ENCODE measurements around the gene ELAC1. TPM values are rescaled to one million over a fixed set of nuclear protein-coding genes. Genes with fewer than 3 reads are reported as not detected.

Gene ELAC1, protein sequence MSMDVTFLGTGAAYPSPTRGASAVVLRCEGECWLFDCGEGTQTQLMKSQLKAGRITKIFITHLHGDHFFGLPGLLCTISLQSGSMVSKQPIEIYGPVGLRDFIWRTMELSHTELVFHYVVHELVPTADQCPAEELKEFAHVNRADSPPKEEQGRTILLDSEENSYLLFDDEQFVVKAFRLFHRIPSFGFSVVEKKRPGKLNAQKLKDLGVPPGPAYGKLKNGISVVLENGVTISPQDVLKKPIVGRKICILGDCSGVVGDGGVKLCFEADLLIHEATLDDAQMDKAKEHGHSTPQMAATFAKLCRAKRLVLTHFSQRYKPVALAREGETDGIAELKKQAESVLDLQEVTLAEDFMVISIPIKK
- total RNA-seq (8.5 TPM), polyA plus RNA-seq (11.7 TPM)
- long read RNA-seq, donor 1, partial matches to known transcripts = 0 of 2 reads
- long read RNA-seq, donor 1, other reads (novel, unspliced or antisense) = 0 of 2 reads
- long read RNA-seq, donor 2, transcript ELAC1-201 (4 exons, 2,235 nt) = major isoform, 5 of 16 reads
- long read RNA-seq, donor 2, partial matches to known transcripts = 5 of 16 reads
- long read RNA-seq, donor 2, other reads (novel, unspliced or antisense) = 0 of 16 reads
- long read RNA-seq, donor 3, transcript ELAC1-201 (4 exons, 2,235 nt) = major isoform, 7 of 12 reads
- long read RNA-seq, donor 3, partial matches to known transcripts = 0 of 12 reads
- long read RNA-seq, donor 3, other reads (novel, unspliced or antisense) = 0 of 12 reads
- long read RNA-seq, donor 4, partial matches to known transcripts = 0 of 2 reads
- long read RNA-seq, donor 4, other reads (novel, unspliced or antisense) = 0 of 2 reads
- long read RNA-seq, donor 5, partial matches to known transcripts = 0 of 8 reads
- long read RNA-seq, donor 5, other reads (novel, unspliced or antisense) = 0 of 8 reads
- long read RNA-seq, donor 6, transcript ELAC1-201 (4 exons, 2,235 nt) = major isoform, 5 of 8 reads
- long read RNA-seq, donor 6, partial matches to known transcripts = 0 of 8 reads
- long read RNA-seq, donor 6, other reads (novel, unspliced or antisense) = 0 of 8 reads
- long read RNA-seq, donor 7, partial matches to known transcripts = 0 of 3 reads
- long read RNA-seq, donor 7, other reads (novel, unspliced or antisense) = 0 of 3 reads
- long read RNA-seq, donor 8, partial matches to known transcripts = 0 of 2 reads
- long read RNA-seq, donor 8, other reads (novel, unspliced or antisense) = 0 of 2 reads
- long read RNA-seq, donor 9, partial matches to known transcripts = 0 of 6 reads
- long read RNA-seq, donor 9, other reads (novel, unspliced or antisense) = 0 of 6 reads
- long read RNA-seq, donor 10, partial matches to known transcripts = 0 of 7 reads
- long read RNA-seq, donor 10, other reads (novel, unspliced or antisense) = 0 of 7 reads

- no peaks in the 10 kb centered on the region for H3K27me3 ChIP-seq (ENCODE audit: control insufficient read depth in 2 of 2, insufficient read depth in 1 of 2, low read length in 1 of 2)
- peaks cover 0 to 6% of the 10 kb centered on the region in 2 donors for H3K4me1 ChIP-seq (ENCODE audit: control insufficient read depth in 2 of 2, insufficient read depth in 2 of 2, low read length in 2 of 2)
- H3K9me3 ChIP-seq (ENCODE audit: control insufficient read depth in 2 of 2, insufficient read depth in 1 of 2, low read length in 1 of 2) = peaks cover 0 to 5% of the 10 kb centered on the region in 2 donors
- peak; percentile 33 to 82 (median 52) for DNase-seq (ENCODE audit: low read depth in 6 of 9, low spot score in 9 of 9)
- peak within 1 kb of the TSS; percentile 67 to 96 for H3K4me3 ChIP-seq (ENCODE audit: low read length in 2 of 2)
- H3K36me3 ChIP-seq (ENCODE audit: control insufficient read depth in 2 of 2, insufficient read depth in 2 of 2, low read length in 1 of 2) = no peaks in the 10 kb centered on the region
- H3K27ac ChIP-seq (ENCODE audit: low read depth in 1 of 2, low read length in 1 of 2) = peak within 1 kb of the TSS; percentile 74 to 94
- WGBS = under 1% methylated on average over 84 of the region's 84 CpGs
These were observed at the start of gene ELAC1 for GRCh38 chr18:50967714-50968661. Gene ELAC1 (plus strand): TSS chr18:50968040. CDS start chr18:50974405, 6,365 bp downstream.

DNA sequence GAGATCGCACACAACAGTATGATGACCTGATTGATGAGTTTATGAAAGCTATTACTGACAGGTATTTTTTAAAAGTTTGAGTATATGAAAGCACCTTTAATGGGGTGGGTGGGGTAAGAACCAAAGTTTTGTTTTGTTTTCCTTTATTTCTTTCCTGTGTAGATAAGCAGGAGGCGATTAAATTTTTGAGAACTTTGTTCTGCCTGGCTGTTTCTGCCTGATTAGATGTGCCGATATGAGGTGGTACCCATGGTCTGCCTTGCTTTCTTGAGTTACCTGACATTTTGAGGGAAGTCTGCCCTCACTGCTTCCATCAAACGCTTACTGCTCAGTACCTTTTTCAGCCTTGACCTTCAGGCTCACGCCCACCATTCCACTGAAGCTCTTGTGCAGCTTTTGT lies 49.7 kb upstream of the ELAC1 start:
- DNase-seq (ENCODE audit: low read depth in 6 of 9, low spot score in 9 of 9) = no peak
- H3K27ac ChIP-seq (ENCODE audit: low read depth in 1 of 2, low read length in 1 of 2) = no peak overlapping the region
- 100% methylated on average over 5 of the region's 5 CpGs for WGBS
- H3K36me3 ChIP-seq (ENCODE audit: control insufficient read depth in 2 of 2, insufficient read depth in 2 of 2, low read length in 1 of 2) = peaks cover 8 to 52% of the 10 kb centered on the region in 2 donors
- H3K4me3 ChIP-seq (ENCODE audit: low read length in 2 of 2) = no peak overlapping the region
- H3K27me3 ChIP-seq (ENCODE audit: control insufficient read depth in 2 of 2, insufficient read depth in 1 of 2, low read length in 1 of 2) = no peaks in the 10 kb centered on the region
- H3K4me1 ChIP-seq (ENCODE audit: control insufficient read depth in 2 of 2, insufficient read depth in 2 of 2, low read length in 2 of 2) = no peaks in the 10 kb centered on the region
- H3K9me3 ChIP-seq (ENCODE audit: control insufficient read depth in 2 of 2, insufficient read depth in 1 of 2, low read length in 1 of 2) = no peaks in the 10 kb centered on the region

DNA sequence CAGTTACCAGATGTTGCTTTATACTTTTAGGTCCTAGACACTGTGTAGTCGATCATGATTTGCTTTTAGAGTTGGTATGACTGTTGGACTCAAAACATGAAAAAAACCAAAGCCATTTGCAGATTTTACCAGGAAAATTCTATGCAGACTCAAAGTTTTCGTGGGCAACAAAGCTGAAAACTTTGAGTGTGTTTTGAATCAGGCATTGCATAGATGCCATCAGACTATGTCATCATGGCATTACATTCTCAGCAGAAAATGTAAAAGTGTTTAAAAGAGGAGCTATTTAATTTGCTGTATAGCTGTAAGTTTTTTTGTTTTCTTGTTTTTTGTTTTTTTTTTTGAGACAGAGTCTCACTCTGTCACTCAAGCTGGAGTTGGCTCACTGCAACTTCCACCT lies 43.5 kb upstream of the ELAC1 start:
- Histone ChIP-seq H3K9me3 (ENCODE audit: control insufficient read depth in 2 of 2, insufficient read depth in 1 of 2, low read length in 1 of 2) (no peaks in the 10 kb centered on the region), H3K27ac (ENCODE audit: low read depth in 1 of 2, low read length in 1 of 2) (no peak overlapping the region), H3K36me3 (ENCODE audit: control insufficient read depth in 2 of 2, insufficient read depth in 2 of 2, low read length in 1 of 2) (peaks cover 5 to 58% of the 10 kb centered on the region in 2 donors), H3K4me3 (ENCODE audit: low read length in 2 of 2) (no peak overlapping the region), H3K4me1 (ENCODE audit: control insufficient read depth in 2 of 2, insufficient read depth in 2 of 2, low read length in 2 of 2) (no peaks in the 10 kb centered on the region), H3K27me3 (ENCODE audit: control insufficient read depth in 2 of 2, insufficient read depth in 1 of 2, low read length in 1 of 2) (no peaks in the 10 kb centered on the region)
- 98% methylated on average over 2 of the region's 2 CpGs for WGBS
- DNase-seq (ENCODE audit: low read depth in 6 of 9, low spot score in 9 of 9) = no peak

DNA sequence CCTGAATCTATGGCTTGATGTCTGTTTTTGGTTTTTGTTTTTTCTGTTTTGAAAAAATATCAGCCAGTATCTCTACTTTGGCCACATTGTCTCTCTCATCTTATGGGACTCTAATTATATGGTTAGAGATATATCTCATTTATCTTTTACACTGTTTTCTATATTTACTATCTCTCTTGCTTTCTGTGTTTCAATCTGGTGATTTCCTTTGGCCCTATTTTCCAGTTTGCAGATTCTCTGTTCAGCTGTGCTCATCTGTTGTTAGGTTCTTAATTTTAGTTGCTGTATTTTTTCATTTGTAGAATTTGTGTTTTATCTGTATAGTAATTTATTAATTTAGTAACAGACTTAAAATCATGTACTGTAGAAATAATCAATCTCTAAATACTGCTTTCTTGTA lies 41.3 kb upstream of the ELAC1 start:
- H3K27ac ChIP-seq (ENCODE audit: low read depth in 1 of 2, low read length in 1 of 2) = no peak overlapping the region
- DNase-seq (ENCODE audit: low read depth in 6 of 9, low spot score in 9 of 9) = no peak
- no peak overlapping the region for H3K4me3 ChIP-seq (ENCODE audit: low read length in 2 of 2)
- H3K27me3 ChIP-seq (ENCODE audit: control insufficient read depth in 2 of 2, insufficient read depth in 1 of 2, low read length in 1 of 2) = no peaks in the 10 kb centered on the region
- no peaks in the 10 kb centered on the region for H3K4me1 ChIP-seq (ENCODE audit: control insufficient read depth in 2 of 2, insufficient read depth in 2 of 2, low read length in 2 of 2)
- peaks cover 3 to 45% of the 10 kb centered on the region in 2 donors for H3K36me3 ChIP-seq (ENCODE audit: control insufficient read depth in 2 of 2, insufficient read depth in 2 of 2, low read length in 1 of 2)
- no peaks in the 10 kb centered on the region for H3K9me3 ChIP-seq (ENCODE audit: control insufficient read depth in 2 of 2, insufficient read depth in 1 of 2, low read length in 1 of 2)

DNA sequence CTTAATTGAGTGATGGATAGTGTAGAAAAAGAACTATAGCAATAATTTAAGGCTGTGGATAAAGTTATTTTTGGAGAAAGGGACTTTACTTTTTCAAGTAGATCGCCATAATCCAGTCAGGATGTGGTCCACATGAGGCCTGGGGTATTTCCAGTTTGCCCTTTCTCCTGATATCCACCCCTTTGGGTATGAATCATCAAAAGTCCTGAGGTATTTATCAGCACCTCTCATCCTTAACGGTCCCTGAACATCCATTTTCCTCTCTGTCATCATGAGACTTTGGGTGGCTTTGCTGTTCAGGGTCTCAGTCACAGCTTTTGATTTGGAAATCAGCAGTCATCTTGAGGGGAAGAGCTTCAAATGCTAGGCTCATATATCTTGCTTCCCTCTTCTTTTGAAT lies 39.3 kb upstream of the ELAC1 start:
- DNase-seq (ENCODE audit: low read depth in 6 of 9, low spot score in 9 of 9) = no peak
- Histone ChIP-seq H3K4me3 (ENCODE audit: low read length in 2 of 2) (no peak overlapping the region), H3K36me3 (ENCODE audit: control insufficient read depth in 2 of 2, insufficient read depth in 2 of 2, low read length in 1 of 2) (peaks cover 0 to 30% of the 10 kb centered on the region in 2 donors), H3K27ac (ENCODE audit: low read depth in 1 of 2, low read length in 1 of 2) (no peak overlapping the region), H3K9me3 (ENCODE audit: control insufficient read depth in 2 of 2, insufficient read depth in 1 of 2, low read length in 1 of 2) (no peaks in the 10 kb centered on the region), H3K27me3 (ENCODE audit: control insufficient read depth in 2 of 2, insufficient read depth in 1 of 2, low read length in 1 of 2) (no peaks in the 10 kb centered on the region), H3K4me1 (ENCODE audit: control insufficient read depth in 2 of 2, insufficient read depth in 2 of 2, low read length in 2 of 2) (no peaks in the 10 kb centered on the region)
- WGBS = 95% methylated on average over 2 of the region's 2 CpGs

DNA sequence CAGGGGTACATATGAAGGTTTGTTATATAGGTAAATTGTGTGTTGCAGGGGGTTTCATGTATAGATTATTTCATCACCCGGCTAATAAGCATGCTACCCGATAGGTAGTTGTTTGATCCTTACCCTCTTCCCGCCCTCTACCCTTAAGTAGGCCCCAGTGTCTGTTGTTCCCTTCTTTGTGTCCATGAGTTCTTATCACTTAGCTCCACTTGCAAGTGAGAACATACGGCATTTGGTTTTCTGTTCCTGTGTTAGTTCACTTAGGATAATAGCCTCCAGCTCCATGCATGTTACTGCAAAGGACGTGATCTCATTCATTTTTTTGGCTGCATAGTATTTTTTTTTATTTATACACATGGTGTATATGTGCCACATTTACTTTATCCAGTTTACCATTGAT lies 34.2 kb upstream of the ELAC1 start:
- Histone ChIP-seq H3K27ac (ENCODE audit: low read depth in 1 of 2, low read length in 1 of 2) (no peak overlapping the region), H3K9me3 (ENCODE audit: control insufficient read depth in 2 of 2, insufficient read depth in 1 of 2, low read length in 1 of 2) (no peaks in the 10 kb centered on the region), H3K4me3 (ENCODE audit: low read length in 2 of 2) (no peak overlapping the region), H3K36me3 (ENCODE audit: control insufficient read depth in 2 of 2, insufficient read depth in 2 of 2, low read length in 1 of 2) (peaks cover 3 to 7% of the 10 kb centered on the region in 2 donors), H3K27me3 (ENCODE audit: control insufficient read depth in 2 of 2, insufficient read depth in 1 of 2, low read length in 1 of 2) (no peaks in the 10 kb centered on the region), H3K4me1 (ENCODE audit: control insufficient read depth in 2 of 2, insufficient read depth in 2 of 2, low read length in 2 of 2) (no peaks in the 10 kb centered on the region)
- 99% methylated on average over 5 of the region's 5 CpGs for WGBS
- no peak for DNase-seq (ENCODE audit: low read depth in 6 of 9, low spot score in 9 of 9)

DNA sequence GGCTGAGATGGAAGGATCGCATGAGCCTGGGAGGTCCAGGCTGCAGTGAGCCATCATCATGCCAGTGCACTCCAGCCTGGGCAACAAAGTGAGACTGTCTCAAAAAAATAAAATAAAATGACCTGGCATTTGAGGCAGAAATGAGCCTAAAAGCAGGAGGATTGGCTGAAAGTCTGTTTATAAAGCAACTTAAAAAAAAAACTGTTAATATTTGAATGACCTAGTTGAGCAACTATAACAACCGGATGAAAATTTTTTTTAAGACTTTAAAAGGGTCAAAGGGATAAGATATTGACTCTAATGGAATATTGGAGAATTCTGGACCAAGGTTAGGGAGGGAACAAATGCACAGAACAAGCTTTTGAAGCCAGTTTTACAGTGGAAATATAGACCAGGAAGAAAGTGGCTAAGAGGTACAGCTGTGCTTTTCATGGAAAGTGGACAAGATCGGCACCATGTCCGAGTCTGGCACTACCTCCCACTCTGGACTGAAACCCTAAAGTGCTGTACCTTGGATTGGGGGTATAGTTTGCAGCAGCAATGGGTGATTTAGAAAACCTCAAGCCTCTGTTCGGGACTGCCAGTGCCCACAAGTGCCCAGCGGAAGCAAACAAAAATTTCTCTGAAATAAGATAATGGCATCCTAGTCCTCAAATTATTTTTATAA lies 33.2 kb upstream of the ELAC1 start:
- Histone ChIP-seq H3K9me3 (ENCODE audit: control insufficient read depth in 2 of 2, insufficient read depth in 1 of 2, low read length in 1 of 2) (no peaks in the 10 kb centered on the region), H3K4me3 (ENCODE audit: low read length in 2 of 2) (no peak overlapping the region), H3K4me1 (ENCODE audit: control insufficient read depth in 2 of 2, insufficient read depth in 2 of 2, low read length in 2 of 2) (no peaks in the 10 kb centered on the region), H3K27me3 (ENCODE audit: control insufficient read depth in 2 of 2, insufficient read depth in 1 of 2, low read length in 1 of 2) (no peaks in the 10 kb centered on the region), H3K27ac (ENCODE audit: low read depth in 1 of 2, low read length in 1 of 2) (no peak overlapping the region), H3K36me3 (ENCODE audit: control insufficient read depth in 2 of 2, insufficient read depth in 2 of 2, low read length in 1 of 2) (peaks cover 3 to 7% of the 10 kb centered on the region in 2 donors)
- WGBS = 96% methylated on average over 6 of the region's 6 CpGs
- DNase-seq (ENCODE audit: low read depth in 6 of 9, low spot score in 9 of 9) = no peak
